Amygdala (tissue), 56 donors: ENCODE data around the gene FMNL2.

Experiments used
- DNase-seq, 56 donors: peaks; one replicate each; lab custom pipeline; 2025; lab: John Stamatoyannopoulos, UW

The FMNL2 gene

DNA sequence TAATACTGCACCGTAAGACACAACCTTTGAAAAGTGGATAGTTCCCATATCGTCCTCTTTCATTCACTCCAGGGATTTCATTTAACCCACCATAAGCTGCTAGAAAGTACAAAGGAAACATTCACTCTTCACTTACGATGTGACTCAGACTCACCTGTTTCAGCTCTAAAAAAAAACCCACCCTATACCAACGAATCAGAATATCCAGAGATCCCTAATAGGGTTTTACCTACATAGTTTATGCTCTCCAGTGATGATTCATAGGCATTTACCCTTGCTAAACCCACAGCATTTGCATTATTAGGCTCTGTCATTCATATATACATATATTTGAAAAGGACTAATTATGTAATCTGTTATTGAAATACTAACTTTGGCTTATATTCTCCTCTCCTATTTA, 322.1 kb downstream of the FMNL2 start:
- DNase-seq, result no peak

DNA sequence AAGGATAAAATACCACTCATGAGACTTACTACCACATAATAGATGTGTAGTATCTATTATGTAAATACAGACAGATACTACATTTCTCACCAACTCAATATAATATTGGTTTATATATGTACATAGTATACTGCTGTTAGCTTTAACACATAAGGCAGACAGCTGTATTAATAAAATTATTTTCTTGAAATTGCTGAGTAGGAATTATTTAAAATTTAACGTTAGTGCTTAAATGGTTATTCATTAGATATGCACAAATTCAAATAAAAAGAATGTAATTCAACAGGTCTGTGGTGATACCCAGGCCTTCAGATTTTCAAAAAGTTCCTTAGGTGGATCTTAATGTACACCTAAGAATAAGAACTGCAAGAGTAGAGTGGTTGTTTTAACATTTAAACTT, 323.2 kb downstream of the FMNL2 start:
- DNase-seq, result no peak

DNA sequence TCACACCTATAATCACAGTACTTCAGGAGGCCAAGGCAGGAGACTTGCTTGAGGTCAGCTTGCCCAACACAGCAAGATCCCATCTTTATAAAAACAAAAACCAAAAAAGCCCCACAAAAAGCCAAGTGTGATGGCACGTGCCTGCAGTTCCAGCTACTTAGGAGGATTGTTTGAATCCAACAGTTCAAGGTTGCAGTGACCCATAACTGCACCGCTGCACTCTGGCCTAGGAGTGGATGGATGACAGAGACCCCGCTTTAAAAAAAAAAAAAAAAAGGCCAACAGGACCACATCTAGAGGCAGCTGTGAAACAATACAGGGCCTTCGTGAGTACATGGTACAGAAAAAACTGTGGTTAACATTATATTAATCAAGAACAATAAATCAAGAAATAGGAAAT, 326.1 kb downstream of the FMNL2 start:
- no peak for DNase-seq

DNA sequence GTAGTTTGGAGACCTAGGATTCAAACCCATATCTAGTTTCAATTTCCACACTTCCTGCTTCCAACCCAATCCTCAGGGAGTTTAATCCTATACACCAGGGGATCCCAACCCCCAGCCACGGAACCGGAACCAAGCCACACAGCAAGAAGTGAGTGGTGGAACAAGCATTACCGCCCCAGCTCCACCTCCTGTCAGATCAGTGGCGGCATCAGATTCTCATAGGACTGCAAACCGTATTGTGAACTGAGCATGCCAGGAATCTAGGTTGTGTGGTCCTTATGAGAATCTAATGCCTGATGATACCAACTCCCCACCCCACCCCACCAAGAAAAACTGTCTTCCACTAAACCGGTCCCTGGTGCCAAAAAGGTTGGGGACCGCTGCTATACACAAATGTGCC, 329.8 kb downstream of the FMNL2 start:
- DNase-seq, result no peak

DNA sequence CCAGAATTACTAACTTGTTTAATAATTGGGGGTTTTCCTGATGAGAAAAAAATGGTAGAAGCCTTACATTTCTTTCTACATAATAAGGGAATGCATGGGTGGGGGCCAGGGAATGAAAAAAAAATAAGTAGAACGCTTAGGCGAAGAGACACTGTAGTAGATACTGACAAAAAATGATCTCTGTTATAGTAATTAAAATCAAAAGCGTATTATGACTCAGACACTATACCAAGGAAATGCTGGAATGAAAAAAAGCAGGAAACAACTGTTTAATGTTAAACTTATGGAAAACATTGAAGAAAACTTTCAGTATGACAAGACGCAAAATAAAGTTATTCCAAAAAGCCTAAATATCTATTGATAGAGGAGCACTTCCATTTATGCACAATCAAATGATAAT, 339.4 kb downstream of the FMNL2 start:
- DNase-seq, result no peak

DNA sequence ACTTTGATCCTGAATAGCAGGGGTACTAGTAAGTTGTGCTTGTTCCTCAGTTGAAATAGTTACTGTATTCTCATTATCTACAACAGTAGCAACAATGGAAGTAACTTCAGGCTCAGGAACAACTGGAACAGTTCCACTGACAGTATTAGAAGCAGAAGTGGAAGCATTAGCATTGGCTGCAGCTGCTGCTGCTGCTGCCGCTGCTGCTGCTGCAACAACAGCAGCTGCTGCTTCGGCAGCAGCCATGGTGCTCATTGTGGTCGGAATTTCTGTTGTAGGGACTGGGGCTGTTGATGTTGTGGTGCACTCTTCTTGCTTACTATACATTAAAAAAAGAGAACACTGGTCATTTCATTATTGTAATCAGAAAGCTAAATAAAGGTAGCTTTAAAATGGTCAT, 341.5 kb downstream of the FMNL2 start:
- no peak for DNase-seq

DNA sequence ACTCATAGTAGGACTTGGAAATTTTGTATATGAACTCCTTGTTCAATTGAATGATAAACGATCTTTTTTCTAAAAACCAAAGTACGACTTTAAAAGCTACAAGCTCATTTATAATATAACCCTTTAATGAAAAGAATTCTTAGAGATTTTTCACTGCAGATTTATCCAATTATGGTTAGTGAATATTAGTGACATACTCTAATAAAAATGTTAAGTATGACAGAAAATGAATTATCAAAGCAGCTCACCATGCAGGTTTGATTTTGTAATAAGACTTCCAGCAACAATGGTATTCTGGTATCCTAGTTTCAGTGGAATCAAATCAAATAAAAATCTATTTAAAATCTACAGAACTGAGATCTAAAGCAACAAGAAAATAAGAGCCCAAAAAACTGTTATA, 343.8 kb downstream of the FMNL2 start:
- DNase-seq, result no peak

DNA sequence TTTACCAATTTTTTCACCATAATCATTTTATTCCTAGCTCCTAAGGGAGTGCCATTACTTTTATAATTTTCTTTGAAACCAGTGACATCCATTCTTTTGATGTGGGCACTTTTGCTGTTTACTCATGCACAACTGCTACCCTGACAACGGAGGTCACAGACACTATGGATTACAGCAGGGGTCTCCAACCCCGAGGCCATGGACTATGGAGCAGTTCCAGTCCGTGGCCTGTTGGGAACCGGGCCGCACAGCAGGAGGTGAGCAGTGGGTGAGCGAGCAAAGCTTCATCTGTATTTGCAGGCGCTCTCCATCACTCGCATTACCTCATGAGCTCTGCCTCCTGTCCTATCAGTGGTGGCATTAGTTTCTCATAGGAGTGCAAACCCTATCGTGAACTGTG, 347.7 kb downstream of the FMNL2 start:
- DNase-seq, result no peak

DNA sequence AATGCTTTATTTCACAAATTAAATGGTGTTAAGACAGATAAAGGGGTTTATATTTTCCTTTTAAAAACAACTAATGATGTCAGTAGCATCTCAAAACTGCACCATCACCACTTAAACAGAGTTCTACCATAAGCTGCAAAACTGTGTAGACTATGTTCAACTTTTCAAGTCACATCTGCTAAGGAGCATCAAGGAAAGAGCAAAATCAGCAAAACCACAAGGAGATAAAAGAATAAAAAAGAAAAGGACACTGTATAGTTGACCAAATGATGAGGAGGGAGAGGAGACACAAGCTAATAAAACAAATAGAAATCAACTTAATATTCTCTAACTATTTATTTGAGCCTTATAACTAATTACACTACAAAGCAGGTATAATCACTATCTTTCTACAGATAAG, 348.4 kb downstream of the FMNL2 start:
- DNase-seq, result no peak

DNA sequence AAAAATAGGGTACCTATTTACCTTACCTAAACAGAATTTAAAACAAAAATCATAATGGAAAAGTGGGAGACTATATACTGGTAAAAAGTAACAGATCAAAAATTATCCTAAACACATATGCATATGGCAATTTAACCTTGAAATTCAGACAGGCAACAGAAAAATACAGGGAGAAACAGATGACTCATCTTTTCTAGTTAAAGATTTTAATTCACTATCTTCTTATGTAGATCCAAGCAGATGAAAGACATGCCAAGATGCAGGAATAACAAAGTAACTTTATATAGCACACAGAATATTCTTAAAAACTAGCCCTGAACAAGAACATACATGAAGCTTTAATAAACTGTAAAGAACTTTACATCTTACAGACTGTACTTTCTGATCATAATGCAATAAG, 351.3 kb downstream of the FMNL2 start:
- DNase-seq, result no peak

DNA sequence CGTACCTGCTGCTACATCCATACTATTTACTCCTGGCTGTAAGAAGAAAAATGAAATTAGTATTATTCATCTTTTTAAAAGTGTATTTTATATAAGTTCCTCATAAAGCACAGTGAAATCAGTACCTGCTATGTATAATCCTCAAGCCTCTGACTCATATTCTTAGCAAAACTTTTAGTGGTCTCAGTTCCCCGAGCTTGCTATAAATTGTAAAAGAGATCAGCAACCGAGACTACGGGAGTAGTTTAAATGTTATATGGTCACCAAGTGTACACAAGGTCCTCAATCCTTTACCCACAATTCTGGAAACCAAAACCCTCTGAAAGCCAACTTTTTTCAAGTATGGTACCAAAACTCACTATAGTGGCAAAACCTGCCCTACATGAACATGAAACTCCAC, 358.1 kb downstream of the FMNL2 start:
- no peak for DNase-seq

DNA sequence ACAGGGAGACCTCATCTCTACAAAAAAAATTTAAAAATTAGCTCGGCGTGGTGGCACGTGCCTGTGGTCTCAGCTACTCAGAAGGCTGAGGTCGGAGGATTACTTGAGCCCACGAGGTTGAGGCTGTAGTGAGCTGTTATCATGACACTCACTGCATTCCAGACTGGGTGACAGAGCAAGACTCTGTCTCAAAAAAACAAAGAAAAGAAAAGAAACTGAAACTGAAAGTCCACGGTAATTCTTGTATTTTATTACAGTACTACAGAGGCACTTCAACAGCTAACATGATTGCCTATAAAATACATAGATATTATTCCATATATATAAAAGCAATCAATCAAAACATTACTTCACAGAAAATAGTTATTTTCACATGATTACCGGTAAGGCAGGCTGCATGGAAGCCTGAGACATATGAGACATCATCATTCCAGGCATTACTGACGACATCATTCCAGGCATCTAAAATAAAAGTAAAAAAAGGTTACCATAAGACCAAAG, 359.2 kb downstream of the FMNL2 start:
- no peak for DNase-seq

DNA sequence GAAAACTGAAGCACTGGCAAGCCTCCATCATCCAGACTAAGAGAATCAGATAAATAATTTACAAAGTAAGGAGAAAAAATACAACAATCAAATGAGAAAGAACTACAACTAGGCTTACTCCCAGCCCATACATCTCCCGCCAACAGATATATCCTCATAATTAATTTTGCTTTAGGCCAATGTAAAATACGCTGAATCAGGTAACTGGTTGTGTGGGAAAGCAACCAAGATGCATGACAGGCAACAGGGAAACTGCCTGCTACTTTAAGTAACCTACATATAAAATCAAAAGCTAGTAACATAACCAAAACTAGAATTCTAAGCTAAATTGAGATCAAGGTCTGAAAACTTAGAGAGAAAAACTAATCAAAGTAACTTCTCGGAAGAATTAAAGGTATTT, 360.8 kb downstream of the FMNL2 start:
- DNase-seq, result no peak

DNA sequence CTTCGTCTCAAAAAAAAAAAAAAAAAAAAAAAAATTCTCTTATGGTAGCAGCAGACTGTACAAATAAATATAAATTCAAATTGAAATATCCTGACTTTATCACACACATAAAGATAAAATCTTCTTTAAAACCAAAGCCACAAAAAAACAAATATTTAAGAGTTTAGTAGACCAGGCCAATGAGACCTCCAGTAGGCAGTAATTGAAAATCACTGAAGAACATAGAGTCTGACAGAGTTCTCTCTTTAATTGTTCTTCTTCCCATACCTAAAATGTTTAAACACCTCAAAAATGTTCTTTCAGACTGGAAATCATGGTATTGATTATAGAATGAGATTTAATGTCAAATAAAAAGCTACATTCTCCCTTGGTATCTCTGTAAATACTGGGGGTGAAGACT, 361.5 kb downstream of the FMNL2 start:
- DNase-seq, result no peak
